HEK293T (cell line): ENCODE data around the gene TRMT6.

Experiments used
- ARNT ChIP-seq: fragments of 450-650 bp; IDR thresholded peaks from 2 replicates; pipeline ENCODE4 v1.6.1; 2017; ENCODE audit warnings: mild to moderate bottlenecking
- FOXA1 ChIP-seq: fragments of 450-650 bp; IDR thresholded peaks from 2 replicates; pipeline ENCODE4 v1.6.1; 2016; ENCODE audit warnings: mild to moderate bottlenecking
- FOXM1 ChIP-seq: fragments of 450-650 bp; IDR thresholded peaks from 2 replicates; pipeline ENCODE4 v1.6.1; 2017; ENCODE audit warnings: mild to moderate bottlenecking, borderline replicate concordance
- HDGF ChIP-seq: fragments of 450-650 bp; IDR thresholded peaks from 2 replicates; pipeline ENCODE4 v1.6.1; 2017; ENCODE audit warnings: antibody characterized with exemption, borderline replicate concordance
- L3MBTL2 ChIP-seq: fragments of 450-650 bp; conservative IDR thresholded peaks from 2 replicates; pipeline ENCODE4 v1.6.1; 2016; ENCODE audit warnings: mild to moderate bottlenecking
- SP1 ChIP-seq: fragments of 450-650 bp; IDR thresholded peaks from 2 replicates; pipeline ENCODE4 v1.6.1; 2017
- SUZ12 ChIP-seq: fragments of 450-650 bp; IDR thresholded peaks from 2 replicates; pipeline ENCODE4 v1.6.1; 2016; ENCODE audit warnings: mild to moderate bottlenecking

DNA sequence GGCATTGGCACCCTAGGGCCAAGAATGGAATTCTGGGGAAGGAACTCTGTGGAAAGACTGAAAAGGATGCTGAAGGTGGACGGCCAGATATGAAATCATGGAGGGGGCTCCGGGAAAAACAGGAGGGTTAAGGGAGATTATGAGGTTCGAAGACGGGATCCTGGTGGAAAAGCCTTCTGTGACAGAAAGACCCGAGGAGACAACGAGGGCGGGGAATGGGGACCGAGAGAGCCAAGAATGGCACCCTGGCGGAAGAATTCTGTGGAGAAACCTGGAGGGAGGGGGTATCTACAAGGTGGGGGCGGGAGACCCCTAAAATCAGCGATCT is 426 bp downstream of the TRMT6 start:
- no peak for TF ChIP-seq FOXA1
- no peak for TF ChIP-seq SUZ12
- TF ChIP-seq FOXM1 = no peak
- TF ChIP-seq ARNT = no peak
- no peak for TF ChIP-seq L3MBTL2
- TF ChIP-seq SP1 = no peak
- TF ChIP-seq HDGF = no peak
